Stomach (tissue), 9 donors: ENCODE data around the gene MDH1B. TPM values are rescaled to one million over a fixed set of nuclear protein-coding genes. Genes with fewer than 3 reads are reported as not detected.

Experiments
- DNase-seq, 2 donors: peaks; one replicate each; pipeline versions ENCODE4 v3.0.0 to v3.0.0-alpha.2; 2013 to 2019
- H3K27ac ChIP-seq, 5 donors: fragments of 200-600 bp in 4 of 5; sonication (generic) in 4 of 5; one replicate each; pipeline ENCODE4 v1.5.1; 2013 to 2019; ENCODE audit warnings: mild to moderate bottlenecking in 1 of 5, moderate library complexity in 1 of 5
- H3K27me3 ChIP-seq, 3 donors: fragments of 200-600 bp; sonication (generic); one replicate each; pipeline ENCODE4 v1.5.1; 2017 to 2019; ENCODE audit warnings: mixed run types in 1 of 3
- H3K36me3 ChIP-seq, 4 donors: fragments of 200-600 bp; sonication (generic); 1 replicate in 3 of 4; 2 replicates in 1 of 4; pipeline ENCODE4 v1.5.1; 2016 to 2019
- H3K4me1 ChIP-seq, 4 donors: fragments of 200-600 bp; sonication (generic); one replicate each; pipeline ENCODE4 v1.5.1; 2016 to 2019
- H3K4me3 ChIP-seq, 4 donors: fragments of 200-600 bp; sonication (generic) in 3 of 4; one replicate each; pipeline ENCODE4 v1.5.1; 2016 to 2019; ENCODE audit warnings: mild to moderate bottlenecking in 1 of 4
- H3K9me3 ChIP-seq, 4 donors: fragments of 200-600 bp; sonication (generic); one replicate each; pipeline ENCODE4 v1.5.1; 2016 to 2019
- EP300 ChIP-seq: sonication (generic); formaldehyde crosslinking; IDR thresholded peaks from one replicate; pipeline ENCODE4 v1.6.1; 2017; ENCODE audit warnings: antibody characterized with exemption
- POLR2A ChIP-seq, 4 donors: fragments of 450-650 bp; IDR thresholded peaks; one replicate each; pipeline ENCODE4 v1.6.1; 2016; ENCODE audit warnings: antibody characterized with exemption in 4 of 4, control low read depth in 2 of 4, mild to moderate bottlenecking in 1 of 4, moderate library complexity in 1 of 4
- POLR2AphosphoS5 ChIP-seq, 3 donors: sonication (generic); formaldehyde crosslinking; IDR thresholded peaks; one replicate each; pipeline ENCODE4 v1.6.1; 2016; ENCODE audit warnings: antibody characterized with exemption in 3 of 3
- WGBS, 5 donors: extraction: QIAGEN DNeasy Blood & Tissue Kit in 3 of 5; methylation state at CpG; one replicate each; pipeline versions ENCODE4 v1.1.5 to v1.1.7; 2013 to 2018; 5-methylcytosine and 5-hydroxymethylcytosine counted together
- intact Hi-C: fragments of 100-400 bp; cut with DNase I; formaldehyde crosslinking; loops from one replicate; pipeline ENCODE4 v1.15.1; 2023; ENCODE audit warnings: low total_unique reads
- polyA plus RNA-seq, 3 donors: library from polyadenylated mRNA; stranded (reverse); fragments of 200-250 nt; gene quantifications; one replicate each; pipeline ENCODE4 v1.2.3, GENCODE V29; 2013
- total RNA-seq, 5 donors: library from RNA; depleted of rRNA; stranded (reverse); fragments of >200 nt; gene quantifications; one replicate each; pipeline versions ENCODE4 v1.1.0 to v1.2.3, GENCODE V29; 2014 to 2016
- TF ChIP-seq, protein P1 (sequence below), 7 experiments: fragments of 450-650 bp in 4 of 7; fragments of 200-600 bp in 3 of 7; sonication (generic) in 3 of 7; IDR thresholded peaks; one replicate each; pipeline ENCODE4 v1.5.1; 2016 to 2019; ENCODE audit warnings: antibody characterized with exemption in 7 of 7, control low read depth in 2 of 7, mild to moderate bottlenecking in 1 of 7
- donor health status: healthy with polysubstance abuse.
- donor health status: Bipolar disorder and iron deficiency.
- donor health status: healthy.

The MDH1B gene
- total and polyA plus RNA-seq, 8 donors, result 0.31 to 0.92 (median 0.70) TPM; not detected in 2

GRCh38 chr2:206698811-206699210 lies 66.3 kb downstream of the MDH1B start:
- WGBS, 5 donors, result 66 to 92% (median 75%) methylated on average over 3 of the region's 3 CpGs
- H3K27me3 ChIP-seq, result peaks cover 0 to 3% (median 0%) of the 10 kb centered on the region in 3 donors
- no peaks in the 10 kb centered on the region for H3K36me3 ChIP-seq
- no peak overlapping the region for H3K27ac ChIP-seq
- TF ChIP-seq, protein P1, sequence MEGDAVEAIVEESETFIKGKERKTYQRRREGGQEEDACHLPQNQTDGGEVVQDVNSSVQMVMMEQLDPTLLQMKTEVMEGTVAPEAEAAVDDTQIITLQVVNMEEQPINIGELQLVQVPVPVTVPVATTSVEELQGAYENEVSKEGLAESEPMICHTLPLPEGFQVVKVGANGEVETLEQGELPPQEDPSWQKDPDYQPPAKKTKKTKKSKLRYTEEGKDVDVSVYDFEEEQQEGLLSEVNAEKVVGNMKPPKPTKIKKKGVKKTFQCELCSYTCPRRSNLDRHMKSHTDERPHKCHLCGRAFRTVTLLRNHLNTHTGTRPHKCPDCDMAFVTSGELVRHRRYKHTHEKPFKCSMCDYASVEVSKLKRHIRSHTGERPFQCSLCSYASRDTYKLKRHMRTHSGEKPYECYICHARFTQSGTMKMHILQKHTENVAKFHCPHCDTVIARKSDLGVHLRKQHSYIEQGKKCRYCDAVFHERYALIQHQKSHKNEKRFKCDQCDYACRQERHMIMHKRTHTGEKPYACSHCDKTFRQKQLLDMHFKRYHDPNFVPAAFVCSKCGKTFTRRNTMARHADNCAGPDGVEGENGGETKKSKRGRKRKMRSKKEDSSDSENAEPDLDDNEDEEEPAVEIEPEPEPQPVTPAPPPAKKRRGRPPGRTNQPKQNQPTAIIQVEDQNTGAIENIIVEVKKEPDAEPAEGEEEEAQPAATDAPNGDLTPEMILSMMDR (IDR thresholded peaks at IDR 0.05), result no peak
- TF ChIP-seq POLR2AphosphoS5 (IDR thresholded peaks at IDR 0.05), result no peak
- TF ChIP-seq EP300, result no peak
- TF ChIP-seq POLR2A (IDR thresholded peaks at IDR 0.05), result no peak
- no peak overlapping the region for H3K4me3 ChIP-seq
- H3K4me1 ChIP-seq, result no peaks in the 10 kb centered on the region
- H3K9me3 ChIP-seq, result no peaks in the 10 kb centered on the region
- no peak for DNase-seq
- intact Hi-C loops, result loop anchor here (10.0 kb wide), 1 partner anchor 1376 kb away; no protein-coding TSS in a partner anchor

- H3K4me1 ChIP-seq, result no peaks in the 10 kb centered on the region
- H3K27ac ChIP-seq, result no peak overlapping the region
- no peak overlapping the region for H3K4me3 ChIP-seq
- no peaks in the 10 kb centered on the region for H3K36me3 ChIP-seq
- intact Hi-C loops, result loop anchor here (10.0 kb wide), 1 partner anchor 1378 kb away; no protein-coding TSS in a partner anchor
- TF ChIP-seq, protein P1 (IDR thresholded peaks at IDR 0.05), result no peak
- no peak for TF ChIP-seq EP300
- no peak for TF ChIP-seq POLR2A (IDR thresholded peaks at IDR 0.05)
- no peak for TF ChIP-seq POLR2AphosphoS5 (IDR thresholded peaks at IDR 0.05)
- no peak for DNase-seq
- H3K27me3 ChIP-seq, result peaks cover 0 to 3% (median 0%) of the 10 kb centered on the region in 3 donors
- H3K9me3 ChIP-seq, result no peaks in the 10 kb centered on the region
Observed at GRCh38 chr2:206696910-206697309, 68.2 kb downstream of the MDH1B start.

- WGBS, 5 donors, result 26 to 39% (median 31%) methylated on average over 5 of the region's 5 CpGs
- no peaks in the 10 kb centered on the region for H3K9me3 ChIP-seq
- intact Hi-C loops, result loop anchor here (10.0 kb wide), 1 partner anchor 1381 kb away; no protein-coding TSS in a partner anchor
- H3K36me3 ChIP-seq, result no peaks in the 10 kb centered on the region
- DNase-seq, result peak in 1 of 2 donors; percentile 81
- H3K4me1 ChIP-seq, result no peaks in the 10 kb centered on the region
- no peak overlapping the region for H3K27ac ChIP-seq
- TF ChIP-seq, protein P1 (IDR thresholded peaks at IDR 0.05), result peak in 5 of 7 experiments; percentile 12 to 65 (median 54)
- TF ChIP-seq POLR2A (IDR thresholded peaks at IDR 0.05), result no peak
- no peaks in the 10 kb centered on the region for H3K27me3 ChIP-seq
- H3K4me3 ChIP-seq, result no peak overlapping the region
Observed at GRCh38 chr2:206693399-206694137, 71.6 kb downstream of the MDH1B start.

DNA sequence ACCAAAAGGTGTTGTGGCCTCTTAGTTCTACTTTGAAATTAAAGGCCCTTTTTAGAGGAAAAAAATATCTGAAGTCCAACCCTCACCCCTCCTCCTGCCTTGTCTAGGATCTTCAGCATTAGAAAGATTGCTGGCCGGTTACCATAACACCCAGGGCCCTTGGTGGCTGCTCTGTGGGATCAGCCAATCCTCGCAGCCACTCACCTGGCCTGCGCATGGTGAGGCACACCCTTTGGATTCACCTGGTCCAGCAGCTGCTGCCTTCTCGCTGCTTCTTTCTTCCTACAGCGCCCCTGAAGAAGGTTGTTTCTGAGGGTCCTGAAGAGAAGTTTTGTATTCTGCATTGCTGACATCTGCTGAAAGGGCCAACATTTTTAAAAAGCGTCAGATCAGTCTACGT lies 72.2 kb downstream of the MDH1B start:
- H3K4me1 ChIP-seq, result no peaks in the 10 kb centered on the region
- H3K27me3 ChIP-seq, result no peaks in the 10 kb centered on the region
- DNase-seq, result no peak
- no peaks in the 10 kb centered on the region for H3K36me3 ChIP-seq
- intact Hi-C loops, result loop anchor here (10.0 kb wide), 1 partner anchor 1382 kb away; no protein-coding TSS in a partner anchor
- no peak overlapping the region for H3K4me3 ChIP-seq
- no peak overlapping the region for H3K27ac ChIP-seq
- H3K9me3 ChIP-seq, result no peaks in the 10 kb centered on the region
- no peak for TF ChIP-seq POLR2A (IDR thresholded peaks at IDR 0.05)
- 74 to 79% (median 76%) methylated on average over 7 of the region's 7 CpGs for WGBS, 5 donors

DNA sequence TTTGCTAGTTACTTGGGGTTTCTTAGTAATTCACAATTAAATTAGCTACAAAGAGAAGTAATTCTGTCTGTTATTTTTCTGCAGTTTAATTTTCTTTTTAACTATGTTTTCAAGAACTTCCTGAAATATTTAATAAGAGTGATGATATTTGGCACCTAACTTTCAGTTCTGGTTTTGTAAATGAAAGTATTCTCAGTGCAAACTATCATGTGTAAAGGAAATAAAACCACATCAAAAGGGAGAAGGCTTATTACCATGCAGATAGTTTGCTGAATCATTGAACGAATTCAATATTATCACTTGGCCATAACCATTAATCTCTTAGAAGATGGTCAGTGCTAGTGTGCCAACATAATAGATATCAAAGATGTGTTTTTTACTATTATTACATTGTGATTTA lies 76.1 kb downstream of the MDH1B start:
- H3K36me3 ChIP-seq, result no peaks in the 10 kb centered on the region
- intact Hi-C loops, result no loop called here
- no peaks in the 10 kb centered on the region for H3K4me1 ChIP-seq
- no peaks in the 10 kb centered on the region for H3K9me3 ChIP-seq
- no peaks in the 10 kb centered on the region for H3K27me3 ChIP-seq
- 56 to 76% (median 65%) methylated on average over 1 of the region's 1 CpG for WGBS, 5 donors
- no peak overlapping the region for H3K4me3 ChIP-seq
- DNase-seq, result no peak
- H3K27ac ChIP-seq, result no peak overlapping the region
- TF ChIP-seq POLR2AphosphoS5 (IDR thresholded peaks at IDR 0.05) (no peak), POLR2A (IDR thresholded peaks at IDR 0.05) (no peak), EP300 (no peak)
- TF ChIP-seq, protein P1 (IDR thresholded peaks at IDR 0.05), result no peak
